Activated CD8-positive, alpha-beta memory T cell treated with anti-CD3 and anti-CD28 coated beads, Interleukin-2, amount 50 U/mL, for 24 hours (primary cell): ENCODE results near the gene AXDND1.

Source experiments
- DNase-seq: peaks from one replicate; pipeline ENCODE4 v3.0.0-alpha.2; 2020; ENCODE audit errors: extremely low read depth

AXDND1 gene

DNA sequence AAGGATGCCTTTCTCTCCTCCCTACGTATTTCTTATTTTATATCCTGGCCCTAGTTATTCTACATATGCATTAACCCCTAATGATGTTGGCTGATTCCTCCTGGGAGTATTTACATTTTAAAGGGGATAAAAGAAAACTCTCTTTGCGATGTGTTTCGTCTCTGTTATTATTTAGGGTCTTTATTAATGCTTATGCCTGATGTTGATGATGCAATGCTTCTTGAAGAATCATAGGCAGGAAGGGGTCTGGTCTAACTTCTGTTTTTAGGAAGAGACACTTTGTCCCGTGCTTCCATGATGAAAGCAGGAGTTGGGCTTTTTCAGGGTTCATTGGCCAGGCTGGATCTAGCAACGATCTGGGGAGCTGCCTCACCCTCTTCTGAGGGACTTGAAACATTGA, 210.7 kb downstream of the AXDND1 start:
- DNase-seq = no peak

DNA sequence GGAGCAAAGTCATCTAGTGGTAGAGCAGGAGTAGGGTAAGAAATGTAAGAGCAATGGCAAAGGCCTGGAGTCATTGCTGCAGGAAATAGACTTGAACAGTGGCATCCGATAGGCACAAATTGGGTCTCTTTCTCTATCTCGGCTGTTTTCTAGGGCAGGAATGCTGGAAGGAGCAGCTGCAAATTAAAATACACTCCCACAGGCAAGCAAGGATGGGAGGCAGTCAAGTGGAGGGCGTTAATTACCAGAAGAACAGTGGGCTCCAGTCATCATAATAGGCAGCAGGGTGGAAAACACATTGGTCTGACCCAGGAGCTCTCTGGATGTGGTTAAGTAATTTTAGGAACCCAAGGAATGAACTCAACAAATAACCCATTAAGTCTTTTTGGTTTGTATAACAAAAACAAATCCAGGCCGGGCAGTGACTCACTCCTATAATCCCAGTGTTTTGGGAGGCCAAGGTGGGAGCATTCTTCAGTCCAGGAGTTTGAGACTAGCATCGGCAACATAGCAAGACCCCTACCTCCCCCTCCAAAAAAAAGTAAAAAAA, 218.1 kb downstream of the AXDND1 start:
- DNase-seq = no peak

DNA sequence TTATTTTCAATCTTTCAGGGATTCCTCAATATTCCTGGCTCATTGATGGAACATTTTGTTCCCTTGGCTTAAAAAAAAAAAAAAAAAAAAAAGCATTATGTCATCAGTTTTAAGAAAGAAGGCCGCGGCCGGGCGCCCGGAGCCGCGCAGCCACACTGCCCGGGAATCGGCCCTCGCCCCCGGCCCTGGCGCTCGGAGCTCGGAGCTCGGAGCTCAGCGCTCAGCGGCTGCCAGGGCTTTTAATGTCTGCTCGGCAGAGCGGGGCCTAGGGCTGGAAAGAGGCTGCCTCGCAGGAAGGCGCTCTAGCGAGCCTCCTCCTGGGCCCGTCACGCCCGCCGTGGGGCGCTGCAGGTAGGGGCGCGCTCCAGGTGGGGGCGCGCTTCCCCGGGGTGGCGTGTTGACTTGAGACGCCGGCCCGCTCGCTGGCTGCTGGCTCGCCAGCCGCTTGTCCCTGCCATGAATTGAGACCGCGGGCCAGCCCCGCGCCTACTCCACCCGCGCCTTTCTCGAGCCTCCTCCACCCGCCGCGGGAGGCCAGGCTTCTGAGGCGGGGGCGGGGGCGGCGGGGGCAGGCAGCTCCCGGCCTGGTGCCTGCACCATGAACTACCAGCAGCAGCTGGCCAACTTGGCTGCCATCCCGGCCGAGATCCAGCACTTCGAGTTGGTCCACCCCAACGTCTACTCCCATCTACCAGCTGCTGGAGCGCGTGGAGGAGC, 220.5 kb downstream of the AXDND1 start:
- no peak for DNase-seq

DNA sequence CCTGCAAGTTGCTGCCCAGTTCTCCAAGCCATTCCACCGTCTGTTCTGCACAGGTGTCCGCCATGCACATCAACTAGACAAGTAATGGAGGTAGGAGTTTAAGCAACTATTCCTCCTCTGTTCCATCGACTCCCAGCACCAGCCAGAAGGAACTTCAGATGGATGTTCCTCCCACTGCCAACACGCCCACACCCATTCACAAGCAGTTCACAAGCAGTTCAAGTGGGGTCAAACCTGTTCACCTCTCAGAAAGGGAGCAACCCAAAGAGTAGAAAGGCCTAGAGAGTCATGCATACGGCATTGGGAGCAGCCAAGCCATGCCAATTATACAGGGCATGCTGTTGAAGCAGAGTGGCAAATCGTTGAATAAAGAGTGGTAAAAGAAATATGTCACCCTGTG, 221.6 kb downstream of the AXDND1 start:
- no peak for DNase-seq

DNA sequence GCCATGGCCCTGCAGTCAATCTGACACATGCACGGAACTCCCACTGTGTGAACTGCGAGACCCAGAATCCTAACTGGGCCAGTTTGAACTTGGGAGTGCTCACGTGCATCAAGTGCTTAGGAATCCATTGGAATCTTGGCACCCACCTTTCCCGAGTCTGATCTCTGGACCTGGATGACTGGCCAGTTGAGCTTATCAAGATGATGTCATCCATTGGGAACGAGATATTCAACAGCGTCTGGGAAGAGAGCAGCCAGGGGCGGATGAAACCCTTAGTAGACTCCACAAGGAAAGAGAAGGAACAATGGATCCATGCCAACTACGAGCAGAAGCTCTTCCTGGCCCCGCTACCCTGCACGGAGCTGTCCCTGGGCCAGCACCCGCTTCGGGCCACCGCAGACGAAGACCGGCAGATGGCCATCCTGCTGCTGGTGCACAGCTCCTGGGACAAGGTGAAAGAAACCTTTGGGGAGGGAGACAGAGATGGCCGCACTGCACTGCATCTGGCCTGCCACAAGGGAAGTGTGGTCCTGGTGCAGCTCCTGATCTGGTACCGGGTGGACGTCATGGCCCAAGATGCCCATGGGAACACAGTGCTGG, 222.8 kb downstream of the AXDND1 start:
- DNase-seq = no peak

DNA sequence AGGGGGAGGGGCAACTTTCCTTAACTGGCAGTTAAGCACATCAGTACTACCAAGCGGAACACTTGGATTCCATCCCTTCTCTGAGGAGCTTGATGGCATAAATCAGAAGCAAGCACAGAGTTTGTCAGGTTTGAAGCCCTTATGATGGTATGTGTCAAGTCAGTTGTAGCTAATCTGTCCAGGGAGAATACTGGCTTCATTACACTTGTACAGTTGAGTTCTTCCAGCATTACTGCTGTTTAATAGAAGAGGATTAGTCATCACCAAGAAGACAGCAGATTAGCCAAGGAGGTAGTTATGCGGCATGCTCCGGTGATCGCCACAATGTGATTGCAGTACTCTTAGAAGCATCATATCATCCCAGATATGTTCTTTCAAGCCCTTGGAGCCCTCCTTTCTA, 223.7 kb downstream of the AXDND1 start:
- DNase-seq = no peak

DNA sequence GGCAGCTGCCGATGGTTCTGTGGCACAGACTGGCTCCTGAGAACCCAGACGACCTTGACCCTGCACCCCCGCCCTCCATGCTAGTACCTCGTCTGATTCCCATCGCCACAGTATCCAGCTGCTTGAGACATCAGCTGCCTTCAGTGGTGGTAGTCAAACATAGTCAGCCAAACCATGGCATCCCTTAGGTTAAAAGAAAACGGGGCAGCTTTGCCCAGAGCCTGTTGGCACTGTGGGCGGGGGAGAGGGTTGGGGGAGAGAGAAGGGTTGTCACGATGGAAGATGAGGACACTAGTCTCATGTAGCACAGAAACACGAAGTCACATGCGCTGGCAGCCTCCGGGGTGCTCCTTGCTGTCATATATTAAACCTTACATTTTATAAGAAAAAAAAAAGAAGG, 224.9 kb downstream of the AXDND1 start:
- DNase-seq = no peak

DNA sequence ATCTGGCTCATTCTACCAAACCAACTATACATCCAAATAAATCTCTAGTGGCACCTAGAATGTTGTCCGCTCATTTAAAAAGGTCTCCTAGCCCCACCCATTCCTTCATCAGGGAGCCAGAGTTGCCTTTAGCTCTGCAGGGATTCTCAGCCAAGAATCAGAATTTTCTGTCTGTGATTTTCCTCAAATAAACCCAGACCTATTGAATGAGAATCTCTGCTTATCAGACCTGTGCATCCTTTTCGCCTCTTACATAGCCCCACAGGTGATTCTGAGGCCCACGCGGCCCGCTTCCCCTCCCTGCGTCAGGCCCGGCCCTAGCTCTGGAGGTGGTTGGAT, 225.5 kb downstream of the AXDND1 start:
- no peak for DNase-seq

DNA sequence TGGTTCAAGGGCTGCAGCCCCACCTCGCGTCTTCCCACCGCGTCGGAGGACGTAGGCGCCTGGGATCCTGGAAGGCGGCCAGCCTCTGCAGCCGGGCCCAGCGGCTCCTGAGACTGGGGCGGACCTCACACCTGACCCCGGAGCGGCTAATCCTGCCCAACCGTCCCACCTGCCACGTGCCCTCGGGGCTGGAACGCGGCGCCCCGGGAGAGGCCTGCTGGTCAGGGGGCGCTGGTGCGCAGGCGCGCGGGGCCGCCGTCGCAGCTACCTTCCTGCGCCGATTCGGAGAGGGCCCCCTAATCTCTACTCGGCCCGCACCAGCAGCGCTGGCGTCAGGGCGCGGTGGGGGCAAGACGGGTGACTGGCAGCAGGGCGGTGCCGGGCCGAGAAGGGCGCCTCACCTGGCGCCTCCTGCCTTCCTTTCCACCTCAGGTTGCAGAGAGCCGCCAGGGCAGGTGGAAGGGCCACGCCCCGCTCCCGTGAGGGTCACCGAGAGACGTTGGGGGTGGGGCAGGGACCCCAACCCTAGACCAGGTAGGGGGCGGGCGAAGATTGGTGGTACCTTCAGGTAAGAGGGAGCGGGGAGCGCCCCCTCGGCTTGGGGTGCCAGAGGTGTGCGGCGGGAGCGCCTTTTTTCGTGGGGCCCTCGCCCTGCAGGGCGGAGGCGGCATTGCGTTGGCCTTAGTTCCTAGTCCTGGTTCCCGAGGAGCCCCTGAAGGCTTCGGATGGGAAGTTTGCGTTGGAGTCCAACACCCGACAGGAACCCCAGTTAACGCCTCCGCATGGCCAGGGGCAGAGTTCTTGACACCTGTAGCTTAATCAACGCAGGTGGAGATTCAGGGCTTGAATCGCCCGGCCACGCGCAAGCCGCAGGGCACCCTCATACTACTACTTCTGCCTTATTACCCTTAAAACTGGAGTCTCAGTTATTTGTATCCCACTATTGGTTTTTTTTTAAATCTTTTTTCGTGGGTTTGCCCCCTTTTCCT, 226.1 kb downstream of the AXDND1 start, which contains the start of gene TDRD5:
Gene TDRD5, plus strand, starts transcription at position 241 of the 989 bp plus-strand sequence. CDS start 784 bp downstream, outside the sequence.
- DNase-seq = no peak

DNA sequence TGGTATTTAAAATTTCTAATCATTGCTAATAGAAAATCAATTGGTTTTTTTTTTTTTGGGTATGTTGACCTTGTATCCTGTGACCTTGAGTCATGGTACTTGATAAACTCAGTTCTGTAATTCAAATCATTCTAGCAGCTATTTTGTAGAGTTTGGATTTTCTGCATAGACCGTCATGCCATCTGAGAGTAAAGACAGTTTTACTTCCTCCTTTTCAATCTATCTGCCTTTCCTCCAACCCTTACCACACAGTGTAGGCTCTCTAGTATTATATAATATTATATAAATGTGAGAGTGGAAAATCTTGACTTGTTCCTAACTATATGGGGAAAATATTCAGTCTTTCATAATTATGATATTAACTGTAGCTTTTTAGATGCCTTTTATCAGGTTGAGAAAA, 232.9 kb downstream of the AXDND1 start:
- no peak for DNase-seq

DNA sequence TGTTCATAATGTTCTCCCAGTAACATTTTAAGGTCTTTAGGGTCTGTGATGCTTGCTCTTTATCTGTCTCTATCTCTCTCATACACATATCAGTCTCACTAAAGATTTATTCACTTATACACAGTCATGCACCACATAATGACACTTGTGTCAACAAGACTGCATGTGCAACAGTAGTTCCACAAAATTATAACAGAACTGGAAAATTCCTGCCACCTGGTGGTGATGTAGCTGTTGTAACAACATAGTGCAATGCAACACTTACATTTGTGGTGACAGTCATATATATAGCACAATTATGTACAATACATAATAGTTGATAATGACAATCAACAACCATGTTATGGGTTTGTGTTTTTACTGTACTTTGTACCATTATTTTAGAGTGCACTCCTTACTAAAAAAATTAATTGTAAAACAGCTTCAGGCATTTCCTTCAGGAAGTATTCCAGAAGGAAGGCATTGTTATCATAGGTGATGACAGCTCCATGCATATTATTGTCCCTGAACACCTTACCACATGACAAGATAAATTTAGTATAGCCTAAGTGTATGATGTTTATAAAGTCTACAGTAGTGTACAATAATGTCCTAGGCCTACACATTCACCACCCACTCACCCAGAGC, 234.0 kb downstream of the AXDND1 start:
- no peak for DNase-seq

DNA sequence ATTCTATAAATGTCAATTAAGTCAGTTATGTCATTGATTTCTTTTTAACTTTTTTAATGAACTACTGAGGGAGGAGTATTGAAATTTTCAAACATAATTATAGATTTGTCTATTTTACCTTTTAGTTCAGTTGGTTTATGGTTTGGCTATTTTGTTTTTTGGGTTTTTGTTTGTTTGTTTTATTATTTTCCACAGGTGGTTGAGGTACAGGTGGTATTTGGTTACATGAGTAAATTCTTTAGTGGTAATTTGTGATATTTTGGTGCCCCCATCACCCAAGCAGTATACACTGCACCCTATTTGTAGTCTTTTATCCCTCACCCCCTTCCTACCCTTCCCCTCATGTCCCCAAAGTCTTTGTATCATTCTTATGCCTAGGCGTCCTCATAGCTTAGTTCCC, 235.3 kb downstream of the AXDND1 start:
- DNase-seq = no peak
